Mammary epithelial cell (primary cell): ENCODE results near the gene INPP5A.

Experiments used
- CTCF ChIP-seq, 2 donors: IDR thresholded peaks in 1 of 2; conservative IDR thresholded peaks in 1 of 2; 2 replicates each; pipeline ENCODE4 v1.5.1; 2011 to 2012; ENCODE audit warnings: inconsistent platforms in 2 of 2, low read length in 2 of 2, mild to moderate bottlenecking in 2 of 2, control low read depth in 1 of 2, low read depth in 1 of 2; ENCODE audit not compliant: insufficient read depth in 1 of 2; ENCODE audit errors: extremely low read depth in 1 of 2
- EZH2 ChIP-seq: IDR thresholded peaks from 2 replicates; pipeline ENCODE4 v1.6.1; 2012; ENCODE audit warnings: low read length, inconsistent platforms, borderline replicate concordance

- no peak for TF ChIP-seq CTCF (conservative IDR thresholded peaks at IDR 0.05 in 1 of 2, IDR thresholded peaks at IDR 0.05 in 1 of 2; ENCODE audit: extremely low read depth in 1 of 2, insufficient read depth in 1 of 2, low read depth in 1 of 2, low read length in 2 of 2)
- TF ChIP-seq EZH2: no peak
Observed at GRCh38 chr10:132551808-132552130, 14.2 kb downstream of the INPP5A start.
